ENCODE results near the gene GSTO1.

- TF ChIP-seq EZH2 (IDR thresholded peaks at IDR 0.05; ENCODE audit: insufficient read depth, poor library complexity, severe bottlenecking): no peak
- TF ChIP-seq EZH2phosphoT487 (IDR thresholded peaks at IDR 0.05; ENCODE audit: insufficient read depth, low read depth): no peak
Measured at GRCh38 chr10:104247513-104248146, 7.1 kb upstream of the GSTO1 start.
